Activated T-cell treated with anti-CD3 and anti-CD28 coated beads for 1 hour (primary cell): ENCODE data around the gene EXT2.
A peak's percentile ranks its signal among the peaks of the same experiment; 100 is the strongest.

Experiments used
- DNase-seq: peaks from one replicate; pipeline ENCODE4 v3.0.0-alpha.2; 2020; ENCODE audit warnings: low read depth

Gene EXT2

DNA sequence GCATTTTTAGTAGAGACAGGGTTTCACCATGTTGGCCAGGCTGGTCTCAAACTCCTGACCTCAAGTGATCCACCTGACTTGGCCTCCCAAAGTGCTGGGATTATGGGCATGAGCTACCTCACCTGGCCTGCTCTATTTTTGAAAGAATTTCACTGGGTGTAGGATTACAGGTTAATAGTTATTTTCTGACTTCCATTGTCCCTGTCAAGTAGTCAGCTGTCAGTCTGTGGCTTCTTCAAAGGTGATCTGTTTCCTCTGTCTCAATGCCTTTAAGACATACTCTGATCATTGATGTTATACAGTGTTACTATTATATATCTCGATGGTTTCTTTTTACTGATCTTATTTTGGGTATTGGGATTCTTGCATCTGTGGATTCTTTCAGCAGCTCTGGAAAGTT lies 10.1 kb upstream of the EXT2 start:
- no peak for DNase-seq

DNA sequence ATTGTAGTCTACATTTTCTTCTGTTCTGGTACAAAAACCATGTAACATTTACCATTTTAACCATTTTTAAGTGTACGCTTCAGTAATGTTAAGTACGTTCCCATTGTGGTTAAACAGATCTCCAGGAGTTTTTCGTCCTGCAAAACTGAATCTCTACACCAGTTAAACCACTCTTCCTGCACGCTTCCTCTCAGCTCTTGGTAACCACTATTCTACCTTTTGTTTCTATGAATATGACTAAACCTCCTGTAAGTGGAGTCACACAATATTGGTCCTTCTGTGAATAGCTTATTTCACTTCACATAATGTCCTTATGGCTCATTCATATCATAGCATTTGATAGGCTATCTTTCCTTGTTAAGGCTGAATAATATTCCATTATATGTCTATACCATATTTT lies 7.1 kb upstream of the EXT2 start:
- DNase-seq, result no peak

DNA sequence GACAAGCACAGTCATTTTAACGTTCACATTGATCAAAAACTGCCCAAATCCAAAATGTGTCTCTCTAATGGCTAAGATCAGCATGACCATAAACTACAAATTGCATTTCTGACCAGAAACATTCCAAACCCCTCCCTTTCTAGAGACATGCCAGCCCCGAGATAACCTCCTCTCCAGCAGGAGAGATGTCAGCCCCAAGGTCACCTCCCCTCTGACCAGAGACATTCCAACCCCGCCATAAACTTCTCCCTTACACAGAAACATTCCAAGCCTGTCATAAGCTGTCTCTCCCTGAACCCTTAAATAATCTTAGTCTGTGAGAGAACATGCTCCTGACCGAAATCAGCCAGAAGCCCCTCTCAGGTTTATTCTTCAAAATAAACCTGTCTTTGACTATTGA lies 6.6 kb upstream of the EXT2 start:
- no peak for DNase-seq

DNA sequence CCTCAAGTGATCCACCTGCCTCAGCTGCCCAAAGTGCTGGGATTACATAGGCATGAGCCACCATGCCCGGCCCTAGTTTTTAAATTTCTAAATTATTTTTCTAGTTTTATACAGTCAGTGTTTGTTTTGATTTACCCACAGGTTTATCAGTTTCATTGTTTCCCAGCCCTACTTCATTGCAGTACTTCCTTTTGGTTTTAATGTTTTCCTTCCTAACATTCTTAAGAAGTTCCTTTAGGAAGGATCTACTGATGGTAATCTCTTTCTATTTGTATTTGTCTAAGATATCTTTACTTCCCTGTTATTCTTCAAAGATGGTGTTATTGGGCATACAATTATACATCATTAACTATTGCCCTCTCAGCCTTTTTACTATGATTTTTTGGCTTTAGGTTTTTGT lies 4.9 kb upstream of the EXT2 start:
- no peak for DNase-seq

DNA sequence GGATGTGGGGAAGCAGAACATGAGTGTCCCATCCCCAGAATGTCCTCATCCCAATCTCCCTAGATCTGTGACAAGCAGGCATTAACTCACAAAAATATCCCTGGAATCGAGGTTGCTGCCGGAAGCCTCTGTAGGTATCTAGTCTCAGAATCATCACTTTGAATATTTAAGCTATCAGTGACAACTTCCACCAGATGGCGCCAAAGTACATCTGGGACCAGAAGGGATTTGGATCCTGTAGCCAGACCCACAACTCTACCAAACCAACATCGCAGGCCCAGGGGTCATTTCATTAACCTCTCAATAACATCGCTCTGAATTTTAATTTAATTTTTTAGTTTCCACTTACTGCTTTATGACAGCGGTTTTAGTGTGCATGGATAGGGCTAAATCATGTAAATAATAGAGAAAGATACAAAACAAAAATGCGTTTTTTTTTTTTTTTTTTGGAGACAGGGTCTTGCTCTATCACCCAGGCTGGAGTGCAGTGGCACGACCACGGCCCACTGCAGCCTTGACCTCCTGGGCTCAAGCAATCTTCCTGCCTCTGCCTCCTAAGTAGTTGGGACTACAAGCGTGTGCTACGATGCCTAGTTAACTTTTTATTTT lies 1.1 kb upstream of the EXT2 start:
- DNase-seq, result peak; percentile 69

DNA sequence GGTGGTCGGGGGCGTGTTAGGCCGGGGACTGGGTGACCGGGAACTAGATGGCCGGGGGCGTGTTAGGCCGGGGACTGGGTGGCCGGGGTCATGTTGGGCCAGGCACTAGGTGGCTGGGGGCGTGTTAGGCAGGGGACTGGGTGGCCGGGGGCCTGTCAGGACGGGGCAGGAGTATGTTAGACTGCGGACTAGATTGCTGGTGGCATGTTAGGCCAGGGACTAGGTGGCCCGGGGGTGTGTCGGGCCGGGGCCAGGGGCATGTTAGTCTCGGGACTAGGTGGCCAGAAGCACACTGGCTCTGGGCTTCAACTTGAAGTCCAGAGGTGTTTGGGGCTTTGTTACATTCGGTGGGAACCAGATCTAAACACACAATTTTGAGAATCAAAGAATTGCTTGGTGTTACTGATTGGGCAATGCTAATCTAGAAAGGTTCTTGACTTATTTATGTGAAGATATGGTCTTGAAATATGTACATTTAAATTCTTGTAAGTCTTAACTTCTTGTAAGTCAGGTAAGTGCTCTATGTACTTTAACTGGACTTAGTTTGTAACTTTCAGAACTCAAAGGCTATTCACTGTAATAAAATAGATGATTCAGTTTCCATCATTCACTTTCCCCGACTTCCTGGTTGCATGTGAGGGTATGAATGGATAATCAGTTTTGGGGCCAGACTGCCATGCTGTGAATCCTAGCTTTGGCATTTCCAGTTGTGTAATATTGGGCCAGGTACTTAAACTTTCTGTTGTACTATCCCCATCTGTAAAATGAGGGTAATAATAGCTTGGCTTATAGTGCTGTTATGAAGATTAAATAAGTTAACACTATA lies 1.1 kb downstream of the EXT2 start:
- no peak for DNase-seq

DNA sequence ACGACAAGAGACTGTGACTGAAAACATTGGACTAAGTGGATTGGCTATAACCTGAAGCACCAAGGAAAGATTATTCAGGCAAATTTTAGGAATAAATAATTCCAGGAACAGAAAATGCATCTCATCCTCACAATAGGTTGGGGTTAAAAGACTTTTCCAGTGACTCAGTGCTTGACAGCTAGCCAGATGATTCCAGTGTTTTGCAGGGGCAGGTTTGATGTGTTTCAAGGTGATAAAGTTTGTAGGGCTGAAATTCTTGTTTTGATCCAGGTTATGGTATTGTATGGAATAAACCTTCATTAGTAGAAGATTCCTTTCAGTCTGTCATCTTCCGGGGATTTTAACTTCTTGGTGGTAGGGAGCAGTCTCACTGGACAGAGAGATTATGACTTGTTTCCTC lies 2.3 kb downstream of the EXT2 start:
- no peak for DNase-seq

DNA sequence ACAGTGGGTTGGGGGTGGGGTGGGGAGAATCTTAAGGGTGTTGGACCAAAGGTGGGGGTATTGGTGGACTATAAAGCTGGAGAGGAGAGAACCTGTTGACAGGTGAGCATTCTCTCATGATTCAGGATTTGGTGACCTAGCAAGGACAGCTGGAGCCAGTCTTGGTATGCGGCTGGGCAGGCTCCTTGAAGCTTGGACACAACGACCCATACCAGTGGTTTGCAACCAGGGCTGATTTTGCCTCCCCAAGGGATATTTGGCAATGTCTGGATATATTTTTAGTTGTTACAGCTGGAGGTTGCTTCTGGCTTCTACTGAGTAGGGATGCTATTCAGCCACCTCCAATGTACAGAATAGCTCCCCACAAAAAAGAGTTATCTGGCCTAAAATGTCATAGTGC lies 5.6 kb downstream of the EXT2 start:
- no peak for DNase-seq

DNA sequence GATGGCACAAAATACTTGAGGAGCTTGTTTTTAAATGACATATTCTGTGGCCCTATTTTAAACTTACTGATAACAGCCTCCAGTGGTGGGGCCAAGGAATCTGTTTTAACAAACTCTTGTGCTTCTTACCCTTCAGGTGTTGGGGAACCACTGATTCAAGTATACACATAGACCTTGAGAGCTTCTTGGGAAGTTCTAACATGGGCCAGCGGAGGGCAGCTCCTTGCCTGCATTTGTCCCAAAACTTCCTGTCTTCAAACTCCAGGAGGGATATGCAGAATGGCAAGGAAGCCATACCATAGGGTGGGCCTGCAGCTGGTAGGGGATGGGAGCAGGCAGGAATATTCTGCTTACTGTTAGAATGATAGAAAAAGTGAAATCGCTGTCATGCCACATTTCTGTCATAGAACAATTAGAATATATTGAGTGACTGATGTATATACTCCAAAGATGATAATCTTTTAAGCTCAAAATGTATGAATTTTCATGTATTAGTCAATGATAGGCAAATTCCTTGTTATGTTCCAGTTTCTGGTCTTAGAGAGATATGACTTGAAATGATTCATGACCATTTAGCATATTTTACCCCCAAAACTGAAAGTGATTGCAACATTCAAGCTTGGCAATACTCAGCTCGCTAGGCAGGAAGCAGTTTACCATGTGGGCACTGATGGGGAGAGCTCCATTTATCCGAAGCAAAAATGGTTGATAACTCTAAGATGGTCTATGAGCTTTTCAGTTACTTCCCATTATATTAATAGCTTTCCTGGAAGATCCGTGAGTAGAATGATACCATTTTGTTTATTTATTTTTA lies 9.2 kb downstream of the EXT2 start:
- no peak for DNase-seq

DNA sequence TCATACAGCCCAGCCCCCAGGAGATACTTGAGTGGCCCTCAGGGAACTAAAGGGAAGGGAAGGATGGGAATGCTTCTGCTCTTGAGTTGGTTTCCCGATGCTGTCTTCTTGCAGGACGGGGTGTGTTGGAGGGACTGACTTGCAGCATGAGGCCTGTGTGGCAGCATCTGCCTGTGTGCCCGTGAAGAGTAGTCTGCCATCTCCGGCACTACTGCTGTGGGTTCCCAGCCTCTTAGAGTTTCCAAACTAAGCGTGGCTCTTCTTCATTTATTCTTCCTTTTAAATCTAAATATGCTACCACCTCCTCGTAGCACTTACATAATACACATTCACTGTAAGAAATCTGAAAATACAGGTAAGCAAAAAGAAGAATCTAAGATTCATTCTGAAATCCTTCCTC lies 12.8 kb downstream of the EXT2 start:
- DNase-seq, result no peak

DNA sequence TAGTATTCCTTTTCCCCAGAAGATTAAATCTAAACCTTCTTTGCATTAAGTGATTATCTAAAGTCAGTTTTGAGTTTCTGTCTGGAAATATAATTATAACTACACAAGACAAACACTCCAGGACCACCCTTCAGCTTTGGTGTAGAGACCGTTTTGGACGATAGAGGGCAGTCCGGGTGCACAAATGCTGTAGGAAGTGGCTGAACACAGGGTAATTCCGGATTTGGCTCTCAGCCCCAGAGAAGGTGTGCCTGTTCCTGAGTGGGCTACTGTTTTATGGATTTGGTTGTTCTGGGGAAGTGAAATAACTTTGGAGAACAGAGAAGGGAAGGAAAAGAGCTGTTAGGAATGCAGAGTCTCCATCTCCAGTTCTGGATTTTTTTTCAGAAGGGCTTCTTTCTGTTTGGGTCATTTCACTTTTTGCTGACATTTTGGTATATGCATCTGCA lies 14.8 kb downstream of the EXT2 start:
- DNase-seq, result peak; percentile 39

DNA sequence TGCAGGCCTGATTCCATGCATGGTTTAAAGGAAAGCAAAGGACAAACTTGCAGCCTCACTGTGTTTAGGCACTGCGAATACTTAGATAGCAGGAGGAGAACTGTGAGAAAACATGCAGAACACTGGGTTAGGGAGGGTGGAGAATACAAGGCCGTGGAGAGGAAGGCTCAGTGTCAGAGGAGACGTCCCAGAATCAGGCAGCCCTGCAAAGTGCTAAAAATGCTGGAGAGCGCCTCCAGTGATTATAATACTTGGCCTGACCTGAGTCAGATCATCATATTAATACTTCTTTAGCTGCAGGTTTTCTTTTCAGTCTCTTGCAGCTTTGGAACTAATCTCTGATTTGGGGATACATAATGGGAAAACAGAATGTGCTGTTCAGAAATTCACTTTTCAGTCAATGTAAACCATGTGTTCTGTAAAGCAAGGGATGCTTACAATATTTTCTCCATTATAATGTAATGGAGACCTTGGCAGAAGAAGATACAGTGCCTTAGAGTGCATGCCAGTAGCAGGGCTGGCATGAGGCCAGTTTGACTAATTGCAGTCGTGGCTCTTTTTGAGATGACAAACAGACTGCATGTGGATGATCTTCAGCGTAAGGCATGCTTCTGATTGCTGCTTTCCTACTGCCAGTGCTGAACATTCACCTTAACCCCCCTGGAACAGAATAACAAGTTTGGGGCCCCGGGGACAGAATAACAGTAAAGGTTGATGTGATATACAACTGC lies 16.8 kb downstream of the EXT2 start:
- DNase-seq, result no peak

DNA sequence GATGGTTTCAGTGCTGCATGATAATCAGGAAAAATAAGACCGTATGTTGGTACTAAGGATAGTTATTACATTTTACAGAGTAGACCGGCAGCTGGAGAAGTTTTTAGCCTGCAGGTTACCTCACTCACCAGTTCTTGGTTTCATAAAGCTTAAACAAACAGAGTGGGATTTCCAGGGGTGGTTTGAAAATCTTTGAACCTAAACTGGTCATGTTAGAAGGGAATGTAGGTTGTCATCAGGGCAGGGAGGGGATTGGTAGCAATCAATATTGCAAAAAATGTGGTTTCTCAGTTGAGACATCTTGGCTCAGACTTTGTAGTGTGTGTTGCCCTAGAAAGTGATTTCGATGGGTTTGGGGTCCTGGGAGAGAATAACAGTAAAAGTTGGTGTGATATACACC lies 17.5 kb downstream of the EXT2 start:
- DNase-seq, result no peak

DNA sequence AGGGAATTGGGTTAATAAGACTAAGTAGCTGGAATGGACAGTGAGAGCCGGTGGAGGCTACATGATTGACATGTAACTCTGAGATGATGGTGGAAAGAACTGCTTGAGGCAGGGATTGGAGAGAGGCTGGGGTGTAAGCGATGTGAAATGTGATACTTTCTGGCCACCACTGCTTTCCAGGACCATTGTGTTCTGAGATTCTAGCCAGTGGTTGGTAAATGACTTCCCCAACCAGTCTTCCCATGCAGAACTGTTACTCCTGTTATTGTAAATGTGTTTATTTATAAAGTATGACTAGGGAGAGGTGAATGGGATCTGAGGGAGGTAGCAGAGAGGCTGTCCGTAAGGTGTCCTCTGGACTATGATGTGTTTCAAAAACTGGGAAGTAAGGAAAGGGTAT lies 18.1 kb downstream of the EXT2 start:
- no peak for DNase-seq

DNA sequence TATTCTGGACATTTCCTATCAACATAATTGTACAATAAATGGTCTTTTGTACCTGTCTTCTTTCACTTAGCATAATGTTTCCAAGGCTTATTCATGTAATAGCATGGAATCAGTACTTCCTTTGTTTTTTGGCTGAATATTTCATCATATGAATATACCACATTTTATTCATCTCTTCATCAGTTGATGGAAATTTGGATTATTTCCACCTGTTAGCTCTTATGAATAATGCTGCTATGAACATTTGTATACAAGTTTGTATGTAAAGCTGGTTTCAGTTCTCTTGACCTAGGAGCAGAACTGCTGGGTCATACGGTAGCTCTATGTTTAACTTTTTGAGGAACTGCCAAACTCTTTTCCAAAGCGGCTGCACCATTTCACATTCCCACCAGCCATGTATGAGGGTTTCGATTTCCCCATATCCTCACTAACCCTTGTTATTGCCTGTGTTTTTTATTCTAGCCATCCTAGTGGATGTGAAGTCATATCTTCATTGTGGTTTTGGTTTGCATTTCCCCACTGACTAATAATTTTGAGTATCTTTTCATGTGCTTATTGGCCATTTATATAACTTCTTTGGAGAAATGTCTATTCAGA lies 20.9 kb downstream of the EXT2 start:
- DNase-seq, result no peak

DNA sequence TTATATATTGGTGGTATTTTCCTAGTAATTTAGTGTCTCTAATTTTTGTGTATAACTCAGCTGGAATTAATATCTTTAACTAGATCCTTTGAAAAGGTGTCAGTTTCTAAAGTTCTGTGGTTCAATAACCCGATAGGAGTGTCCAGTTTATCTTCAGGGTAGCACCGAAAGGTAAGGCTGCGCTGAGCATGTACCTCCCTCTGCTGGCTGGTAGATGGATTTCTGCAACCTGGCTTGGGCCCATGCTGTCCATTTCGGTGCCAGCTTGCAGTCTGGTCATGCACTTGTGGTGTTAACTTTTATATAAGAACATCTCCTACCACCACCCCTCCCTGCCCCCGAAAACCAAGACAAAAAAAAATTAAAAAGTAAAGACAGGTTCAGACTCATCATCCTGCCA lies 24.7 kb downstream of the EXT2 start:
- DNase-seq, result no peak

DNA sequence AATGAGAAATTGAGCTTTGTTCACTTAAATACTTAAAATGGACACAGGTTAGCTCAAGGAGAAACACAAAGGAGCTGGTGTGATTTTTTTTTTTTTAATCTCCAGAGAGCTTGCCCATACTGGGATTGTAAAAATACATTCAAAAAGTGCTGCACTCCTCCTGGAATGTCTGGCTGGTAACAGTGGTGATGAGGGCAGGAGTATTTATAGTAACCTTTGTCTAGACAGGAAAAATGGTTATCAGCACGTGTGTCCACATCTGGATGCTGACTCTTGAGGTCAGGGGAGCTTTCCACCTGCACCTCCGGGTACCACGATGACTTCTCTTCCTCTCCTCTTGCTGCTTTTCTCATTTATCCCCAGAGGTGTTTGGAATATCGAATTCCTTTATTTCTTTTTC lies 30.1 kb downstream of the EXT2 start:
- DNase-seq, result no peak

DNA sequence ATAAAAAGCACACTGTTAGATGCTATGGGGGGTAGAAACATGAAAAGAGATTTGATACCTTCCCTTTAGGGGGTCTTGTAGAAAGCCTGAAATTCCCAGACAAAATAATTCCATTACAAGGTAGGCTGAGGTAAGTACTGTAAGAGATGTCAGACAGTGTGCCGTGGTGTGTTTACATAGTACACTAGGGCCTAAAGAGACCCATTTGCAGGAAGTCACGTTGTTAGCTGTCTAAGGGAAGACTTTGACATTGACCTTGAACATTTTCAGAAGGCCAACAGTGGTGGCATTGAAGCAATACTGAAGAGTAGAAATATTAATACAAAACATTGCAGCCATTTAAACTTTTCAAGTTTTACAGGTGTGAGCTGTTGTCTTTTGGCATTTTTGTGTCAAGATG lies 30.8 kb downstream of the EXT2 start:
- no peak for DNase-seq

DNA sequence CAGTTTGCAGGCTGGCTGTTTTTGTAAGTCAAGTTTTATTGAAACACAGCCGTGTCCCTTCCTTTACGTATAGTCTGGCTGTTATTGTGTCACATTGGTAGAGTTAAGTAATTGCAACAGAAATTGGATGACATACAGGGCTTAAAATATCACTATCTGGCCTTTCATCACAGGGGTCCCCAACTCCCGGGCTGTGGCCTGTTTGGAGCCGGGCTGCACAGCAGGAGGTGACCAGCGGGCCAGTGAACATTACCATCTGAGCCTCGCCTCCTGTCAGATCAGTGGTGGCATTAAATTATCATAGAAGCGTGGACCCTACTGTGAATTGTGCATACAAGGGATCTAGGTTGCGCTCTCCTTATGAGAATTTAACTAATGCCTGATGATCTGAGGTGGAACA lies 31.7 kb downstream of the EXT2 start:
- no peak for DNase-seq

DNA sequence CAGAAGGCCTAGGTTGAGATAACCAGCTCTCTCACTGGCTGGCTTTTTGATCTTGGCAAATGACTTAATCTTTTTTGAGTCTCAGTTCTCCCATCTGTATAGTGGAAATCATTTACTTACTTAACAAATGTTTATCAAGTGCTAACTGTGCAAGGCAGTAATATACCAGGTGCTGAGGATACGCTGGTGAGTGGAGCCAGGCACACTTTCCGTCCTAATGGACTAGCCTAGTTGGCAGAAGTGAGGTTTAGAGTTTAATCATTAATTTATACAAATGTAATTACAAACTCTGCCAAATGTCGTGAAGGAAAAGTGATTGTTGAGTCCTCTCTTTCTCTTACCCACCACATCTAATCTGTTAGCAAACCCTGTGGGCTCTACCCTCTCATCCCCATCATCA lies 33.3 kb downstream of the EXT2 start:
- no peak for DNase-seq

DNA sequence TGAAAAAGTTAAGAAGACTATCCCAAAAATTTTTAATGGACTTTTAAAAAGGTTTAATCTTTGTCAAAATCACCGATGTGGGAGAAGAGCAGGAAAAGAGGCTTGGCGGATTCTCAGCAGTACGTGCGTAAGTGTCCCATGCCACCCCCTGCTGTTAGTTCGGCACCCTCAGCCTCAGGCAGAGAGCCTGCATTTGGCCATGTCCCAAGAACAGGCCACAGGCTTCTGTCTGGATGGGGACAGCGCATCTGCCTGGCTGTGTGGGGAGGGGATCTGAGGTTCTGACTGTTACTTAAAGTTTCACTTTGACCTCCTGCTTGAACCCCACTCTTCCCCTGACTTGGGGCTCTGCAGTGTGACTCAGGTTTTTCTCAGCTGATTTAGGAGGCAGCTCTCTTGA lies 35.3 kb downstream of the EXT2 start:
- no peak for DNase-seq

DNA sequence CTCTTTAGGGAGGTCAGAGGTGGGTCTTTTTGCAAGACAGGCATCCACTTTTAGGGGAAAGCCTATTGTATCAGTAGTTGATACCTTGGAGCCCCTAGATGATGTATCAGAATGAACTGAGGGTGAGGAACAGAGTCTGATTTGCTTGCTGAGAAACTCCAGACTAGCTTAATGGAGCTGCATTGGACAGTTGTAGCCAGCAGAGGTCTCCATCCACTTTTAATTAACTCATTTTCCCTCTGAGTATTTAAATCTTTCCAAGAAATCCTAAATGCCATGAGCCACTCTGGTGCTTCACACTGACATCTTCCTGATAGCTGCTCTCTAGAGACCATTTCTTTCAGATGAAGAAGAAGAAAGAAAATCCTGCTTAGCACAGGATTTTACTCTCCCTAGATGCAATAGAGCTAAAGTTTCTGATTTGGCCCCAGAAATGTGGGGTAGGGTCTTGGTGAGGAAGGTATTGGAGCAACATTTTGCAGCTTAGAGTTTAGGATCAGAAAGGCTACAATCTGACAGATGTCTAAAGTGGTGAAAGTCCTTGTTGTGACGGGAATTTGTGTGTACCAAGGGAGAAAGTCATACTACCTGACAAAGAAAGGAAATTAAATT lies 38.0 kb downstream of the EXT2 start:
- DNase-seq, result no peak
